ENCODE results near the gene PIK3AP1.

Gene PIK3AP1

GRCh38 chr10:96608262-96608661 lies 112.1 kb downstream of the PIK3AP1 start:
- DNase-seq: no peak

- DNase-seq: no peak
These were observed 113.4 kb downstream of the PIK3AP1 start for GRCh38 chr10:96606946-96607345.

- no peak for DNase-seq
These were observed 114.1 kb downstream of the PIK3AP1 start for GRCh38 chr10:96606216-96606615.

DNA sequence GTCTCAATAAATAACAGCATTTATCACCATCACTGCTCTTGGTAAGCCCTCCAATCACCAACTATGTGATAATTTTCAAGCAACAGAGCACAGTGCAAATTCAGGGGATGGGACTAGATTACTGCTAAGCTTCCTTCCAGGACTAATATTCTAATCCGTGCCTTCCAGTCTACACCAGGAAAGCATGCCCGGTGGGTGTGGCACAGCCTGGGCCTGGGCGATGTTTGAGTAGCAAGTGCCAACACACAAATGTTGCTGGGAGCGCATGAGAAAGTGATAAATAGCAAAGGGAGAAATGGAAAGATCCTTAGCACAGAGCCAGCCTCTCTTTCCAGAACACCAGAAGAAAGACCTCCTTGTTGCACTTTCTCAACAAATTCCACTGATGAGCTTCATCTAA lies 120.0 kb downstream of the PIK3AP1 start:
- DNase-seq: no peak

GRCh38 chr10:96598846-96599245 lies 121.5 kb downstream of the PIK3AP1 start:
- DNase-seq: no peak

- no peak for DNase-seq
These were observed 123.6 kb downstream of the PIK3AP1 start for GRCh38 chr10:96596422-96597407.

DNA sequence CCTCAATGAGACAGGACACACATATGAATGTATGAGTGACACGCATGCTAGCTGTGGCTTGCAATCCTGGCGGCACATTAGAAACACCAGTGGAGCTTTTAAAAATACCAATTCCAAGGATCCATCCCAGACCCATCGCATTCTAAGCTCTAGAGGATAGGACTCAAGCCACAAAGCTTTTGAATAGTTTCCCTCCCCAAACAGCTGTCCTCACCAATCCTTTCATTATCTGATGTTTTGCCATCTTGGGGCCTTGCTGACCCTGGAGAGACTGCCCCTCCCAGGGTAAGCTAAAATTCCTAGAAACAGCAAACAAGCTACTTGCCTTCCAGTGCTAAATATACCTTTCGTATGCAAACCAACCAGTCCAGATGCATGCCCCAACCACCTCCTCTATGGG lies 124.6 kb downstream of the PIK3AP1 start:
- no peak for DNase-seq

- DNase-seq: no peak
These were observed 128.4 kb downstream of the PIK3AP1 start for GRCh38 chr10:96591946-96592345.

- DNase-seq: peak; percentile 30
These were observed 131.5 kb downstream of the PIK3AP1 start for GRCh38 chr10:96588616-96589419.

DNA sequence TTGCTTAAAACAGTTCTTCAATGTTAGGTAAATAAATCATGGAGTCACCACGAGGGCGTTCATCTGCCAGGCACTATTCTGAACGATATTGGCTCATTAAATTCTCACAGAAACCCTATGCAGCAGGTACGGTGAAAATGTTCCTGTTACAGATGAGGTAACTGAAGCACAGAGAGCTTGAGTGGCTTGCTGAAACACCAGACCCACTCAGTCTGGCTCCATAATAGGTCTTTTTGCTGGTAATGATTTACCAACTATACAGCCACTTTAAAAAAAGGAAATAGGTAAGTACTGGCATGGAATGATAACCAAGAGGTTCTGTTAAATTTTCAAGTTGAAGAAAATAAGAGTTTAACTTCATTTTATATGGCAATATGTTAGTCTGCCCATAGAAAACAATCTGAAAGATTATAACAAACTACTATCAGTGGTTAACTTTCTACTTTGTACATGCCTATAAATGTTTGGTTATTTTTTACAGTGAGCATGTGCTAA lies 132.2 kb downstream of the PIK3AP1 start:
- no peak for DNase-seq

- DNase-seq: peak; percentile 73
These were observed 132.9 kb downstream of the PIK3AP1 start for GRCh38 chr10:96587264-96588059.

- DNase-seq: peak; percentile 92
These were observed 133.7 kb downstream of the PIK3AP1 start, which contains the start of gene TM9SF3 for GRCh38 chr10:96586419-96587263. Gene TM9SF3, minus strand, starts transcription at chr10:96587012. Its CDS starts 177 bp downstream, at chr10:96586835.

- DNase-seq: no peak
These were observed 134.4 kb downstream of the PIK3AP1 start for GRCh38 chr10:96585736-96586418.

GRCh38 chr10:96584474-96584873 lies 135.8 kb downstream of the PIK3AP1 start:
- DNase-seq: no peak

DNA sequence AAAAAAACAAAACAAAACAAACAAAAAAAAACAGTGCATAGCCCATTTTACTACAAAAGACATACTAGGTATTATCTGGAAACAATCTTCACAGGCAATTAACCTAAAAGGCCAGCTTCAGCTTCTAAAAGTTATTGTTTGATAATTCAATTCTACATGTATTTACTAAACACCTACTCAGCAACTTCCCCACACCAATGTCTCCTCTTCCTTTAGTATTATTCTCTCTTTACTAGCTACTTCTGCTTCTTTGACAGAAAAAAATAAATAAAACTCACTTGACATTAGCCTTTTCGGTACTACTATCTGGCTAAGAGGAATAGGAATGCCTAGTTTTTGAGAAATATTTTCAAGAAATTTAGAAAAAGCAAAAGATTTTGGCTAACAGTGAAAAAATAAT lies 136.3 kb downstream of the PIK3AP1 start:
- no peak for DNase-seq

DNA sequence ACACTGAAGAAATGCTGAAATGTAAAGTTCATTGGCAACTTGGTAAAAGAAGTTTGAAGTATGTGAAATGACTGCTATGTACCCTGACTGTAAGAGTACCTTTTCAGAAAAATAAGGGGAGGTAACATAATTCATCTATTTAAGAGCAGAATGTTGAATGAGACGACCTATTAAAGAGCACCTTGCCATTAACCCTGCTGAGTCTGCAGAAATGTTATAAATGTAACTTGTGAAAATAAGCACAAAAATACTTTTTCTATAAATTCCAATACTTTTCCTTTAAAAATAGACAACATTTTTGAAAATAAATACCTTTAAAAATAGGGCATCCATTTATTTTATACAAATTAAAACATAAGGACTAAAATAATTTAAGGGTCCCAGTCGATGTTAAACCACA lies 141.2 kb downstream of the PIK3AP1 start:
- DNase-seq: no peak

DNA sequence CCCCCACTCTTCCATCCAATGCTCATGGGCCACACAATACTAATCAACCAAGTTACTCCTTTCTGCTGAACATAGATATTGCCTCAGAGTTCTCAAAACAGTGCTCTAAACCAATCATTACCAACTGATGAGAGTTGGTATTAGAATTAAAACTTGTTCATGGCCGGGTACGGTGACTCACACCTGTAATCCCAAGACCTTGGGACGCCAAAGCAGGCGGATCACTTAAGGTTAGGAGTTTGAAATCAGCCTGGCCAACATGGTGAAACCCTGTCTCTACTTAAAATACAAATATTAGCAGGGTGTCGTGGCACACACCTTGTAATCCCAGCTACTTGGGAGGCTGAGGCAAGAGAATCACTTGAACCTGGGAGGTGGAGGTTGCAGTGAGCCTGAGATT lies 141.7 kb downstream of the PIK3AP1 start:
- no peak for DNase-seq

- DNase-seq: no peak
These were observed 142.3 kb downstream of the PIK3AP1 start for GRCh38 chr10:96578022-96578421.

- no peak for DNase-seq
These were observed 143.2 kb downstream of the PIK3AP1 start for GRCh38 chr10:96577069-96577468.

DNA sequence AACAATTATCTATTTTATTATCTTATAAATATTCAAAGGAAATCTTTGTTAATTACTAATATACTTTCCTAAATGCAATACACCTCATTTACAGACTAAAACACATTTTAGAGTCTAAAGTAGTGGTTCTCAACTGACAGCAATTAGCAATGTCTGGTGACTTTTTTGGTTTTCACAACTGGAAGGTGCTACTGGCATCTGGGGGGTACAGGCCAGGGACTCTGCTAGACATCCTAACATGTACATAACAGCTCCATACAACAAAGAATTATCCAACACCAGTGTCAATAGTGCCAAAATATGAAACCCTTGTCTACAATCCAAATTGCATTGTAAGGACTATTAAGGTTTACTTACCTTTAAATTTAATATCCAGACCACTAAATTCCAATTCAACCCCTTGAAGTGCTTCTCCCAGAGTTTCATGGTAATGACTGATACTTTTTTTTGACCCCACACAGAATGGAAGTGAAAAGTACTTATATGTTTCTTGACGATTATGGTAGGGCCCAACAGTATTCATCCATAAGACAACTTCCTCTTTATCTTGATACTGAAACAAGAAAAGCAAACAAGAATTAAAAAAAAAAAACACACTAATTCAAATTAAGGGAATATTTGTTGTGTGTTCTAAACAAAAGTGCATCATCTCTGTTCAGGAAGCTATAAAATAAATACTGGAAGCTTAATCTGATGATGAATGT lies 143.9 kb downstream of the PIK3AP1 start:
- DNase-seq: no peak

Data from stimulated activated CD8-positive, alpha-beta memory T cell treated with anti-CD3 and anti-CD28 coated beads, Interleukin-4, amount 100 ng/mL, for 48 hours (primary cell).